Tibial nerve (tissue), 4 donors: ENCODE results near the gene SLC7A9. TPM values are rescaled to one million over a fixed set of nuclear protein-coding genes. Genes with fewer than 3 reads are reported as not detected.
"Not testable (repeated sequence)": the region's sequence is repeated elsewhere in the genome, so short reads cannot be mapped to it uniquely, and the experiment has no call there.

ENCODE experiments used
- DNase-seq, 2 donors: peaks; one replicate each; pipeline ENCODE4 v3.0.0-alpha.2; 2019; ENCODE audit warnings: low spot score in 2 of 2
- H3K27ac ChIP-seq, 4 donors: fragments of 200-600 bp; sonication (generic) in 3 of 4; one replicate each; pipeline ENCODE4 v1.5.1; 2017 to 2019; ENCODE audit warnings: mild to moderate bottlenecking in 1 of 4
- H3K27me3 ChIP-seq, 2 donors: fragments of 200-600 bp; sonication (generic) in 1 of 2; one replicate each; pipeline versions ENCODE4 v1.5.1 to v1.6.0; 2017 to 2019
- H3K36me3 ChIP-seq, 3 donors: fragments of 200-600 bp; sonication (generic); one replicate each; pipeline ENCODE4 v1.5.1; 2018 to 2019
- H3K4me1 ChIP-seq, 4 donors: fragments of 200-600 bp; sonication (generic) in 3 of 4; one replicate each; pipeline ENCODE4 v1.5.1; 2017 to 2019
- H3K4me3 ChIP-seq, 4 donors: fragments of 200-600 bp; sonication (generic) in 3 of 4; one replicate each; pipeline ENCODE4 v1.5.1; 2017 to 2019; ENCODE audit warnings: mild to moderate bottlenecking in 1 of 4, moderate library complexity in 1 of 4
- H3K9me3 ChIP-seq, 4 donors: fragments of 200-600 bp; sonication (generic) in 3 of 4; one replicate each; pipeline ENCODE4 v1.5.1; 2017 to 2019
- EP300 ChIP-seq, 2 donors: sonication (generic); formaldehyde crosslinking; IDR thresholded peaks; one replicate each; pipeline ENCODE4 v1.6.1; 2017; ENCODE audit warnings: antibody characterized with exemption in 2 of 2, mild to moderate bottlenecking in 1 of 2
- POLR2A ChIP-seq, 2 donors: fragments of 450-650 bp; IDR thresholded peaks; one replicate each; pipeline ENCODE4 v1.6.1; 2017; ENCODE audit warnings: antibody characterized with exemption in 2 of 2, mild to moderate bottlenecking in 2 of 2, moderate library complexity in 2 of 2
- WGBS, 2 donors: methylation state at CpG; one replicate each; pipeline ENCODE4 v1.1.5; 2018; 5-methylcytosine and 5-hydroxymethylcytosine counted together
- total RNA-seq, 4 donors: library from RNA; depleted of rRNA; stranded (reverse); fragments of >200 nt; gene quantifications; one replicate each; pipeline ENCODE4 v1.1.0, GENCODE V29; 2016
- TF ChIP-seq, protein P1 (sequence below), 5 experiments: fragments of 200-600 bp in 3 of 5; fragments of 450-650 bp in 2 of 5; sonication (generic) in 3 of 5; IDR thresholded peaks; one replicate each; pipeline ENCODE4 v1.5.1; 2016 to 2019; ENCODE audit warnings: antibody characterized with exemption in 5 of 5, mild to moderate bottlenecking in 3 of 5, moderate library complexity in 2 of 5

SLC7A9 gene
- total RNA-seq, 4 donors from 2014 or later = 1.6 TPM; not detected in 3

- 94 to 98% methylated on average over 3 of the region's 3 CpGs for WGBS, 2 donors
- Histone ChIP-seq H3K4me1 (no peaks in the 10 kb centered on the region), H3K4me3 (no peak overlapping the region), H3K27ac (no peak overlapping the region), H3K9me3 (no peaks in the 10 kb centered on the region), H3K27me3 (no peaks in the 10 kb centered on the region), H3K36me3 (peaks cover 0 to 53% (median 0%) of the 10 kb centered on the region in 3 donors)
- TF ChIP-seq POLR2A (IDR thresholded peaks at IDR 0.05) (no peak), EP300 (IDR thresholded peaks at IDR 0.05) (no peak)
- TF ChIP-seq, protein P1, sequence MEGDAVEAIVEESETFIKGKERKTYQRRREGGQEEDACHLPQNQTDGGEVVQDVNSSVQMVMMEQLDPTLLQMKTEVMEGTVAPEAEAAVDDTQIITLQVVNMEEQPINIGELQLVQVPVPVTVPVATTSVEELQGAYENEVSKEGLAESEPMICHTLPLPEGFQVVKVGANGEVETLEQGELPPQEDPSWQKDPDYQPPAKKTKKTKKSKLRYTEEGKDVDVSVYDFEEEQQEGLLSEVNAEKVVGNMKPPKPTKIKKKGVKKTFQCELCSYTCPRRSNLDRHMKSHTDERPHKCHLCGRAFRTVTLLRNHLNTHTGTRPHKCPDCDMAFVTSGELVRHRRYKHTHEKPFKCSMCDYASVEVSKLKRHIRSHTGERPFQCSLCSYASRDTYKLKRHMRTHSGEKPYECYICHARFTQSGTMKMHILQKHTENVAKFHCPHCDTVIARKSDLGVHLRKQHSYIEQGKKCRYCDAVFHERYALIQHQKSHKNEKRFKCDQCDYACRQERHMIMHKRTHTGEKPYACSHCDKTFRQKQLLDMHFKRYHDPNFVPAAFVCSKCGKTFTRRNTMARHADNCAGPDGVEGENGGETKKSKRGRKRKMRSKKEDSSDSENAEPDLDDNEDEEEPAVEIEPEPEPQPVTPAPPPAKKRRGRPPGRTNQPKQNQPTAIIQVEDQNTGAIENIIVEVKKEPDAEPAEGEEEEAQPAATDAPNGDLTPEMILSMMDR (IDR thresholded peaks at IDR 0.05) = no peak
- DNase-seq = no peak
Observed at GRCh38 chr19:32861596-32861995, 8.0 kb downstream of the SLC7A9 start.

GRCh38 chr19:32859591-32859990 is 10.0 kb downstream of the SLC7A9 start:
- Histone ChIP-seq H3K9me3 (no peaks in the 10 kb centered on the region), H3K27ac (no peak overlapping the region), H3K36me3 (peaks cover 0 to 70% (median 0%) of the 10 kb centered on the region in 3 donors), H3K4me3 (no peak overlapping the region), H3K4me1 (no peaks in the 10 kb centered on the region), H3K27me3 (no peaks in the 10 kb centered on the region)
- 94 to 95% methylated on average over 19 of the region's 19 CpGs for WGBS, 2 donors
- TF ChIP-seq, protein P1 (IDR thresholded peaks at IDR 0.05) = no peak
- no peak for TF ChIP-seq EP300 (IDR thresholded peaks at IDR 0.05)
- no peak for TF ChIP-seq POLR2A (IDR thresholded peaks at IDR 0.05)
- DNase-seq = no peak

DNA sequence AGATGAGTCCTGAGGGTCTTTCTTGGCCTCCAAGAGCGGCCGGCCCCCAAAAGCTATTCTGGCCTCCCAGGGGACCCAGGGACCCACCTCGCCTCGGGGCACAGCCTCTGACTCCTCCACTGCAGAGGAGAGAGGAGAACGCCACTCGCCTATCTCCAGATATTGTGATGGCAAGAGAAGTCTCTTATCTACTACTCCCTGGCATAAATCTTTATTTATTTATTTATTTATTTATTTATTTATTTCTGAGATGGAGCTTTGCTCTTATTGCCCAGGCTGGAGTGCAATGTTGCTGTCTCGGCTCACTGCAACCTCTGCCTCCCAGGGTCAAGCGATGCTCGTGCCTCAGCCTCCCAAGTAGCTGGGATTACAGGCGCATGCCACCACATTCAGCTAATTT is 11.0 kb downstream of the SLC7A9 start:
- H3K27me3 ChIP-seq = no peaks in the 10 kb centered on the region

GRCh38 chr19:32858155-32858554 is 11.4 kb downstream of the SLC7A9 start:
- Histone ChIP-seq H3K9me3 (no peaks in the 10 kb centered on the region), H3K36me3 (peaks cover 0 to 59% (median 0%) of the 10 kb centered on the region in 3 donors), H3K4me1 (no peaks in the 10 kb centered on the region), H3K27me3 (no peaks in the 10 kb centered on the region), H3K4me3 (no peak overlapping the region), H3K27ac (no peak overlapping the region)
- WGBS, 2 donors = 87 to 89% methylated on average over 13 of the region's 13 CpGs
- TF ChIP-seq EP300 (IDR thresholded peaks at IDR 0.05) = no peak
- TF ChIP-seq POLR2A (IDR thresholded peaks at IDR 0.05) = no peak
- TF ChIP-seq, protein P1 (IDR thresholded peaks at IDR 0.05) = no peak
- no peak for DNase-seq

More for the DNA sequence above, 11.0 kb downstream of the SLC7A9 start:
- H3K36me3 ChIP-seq = peaks cover 0 to 63% (median 0%) of the 10 kb centered on the region in 3 donors
- DNase-seq = no peak
- H3K4me3 ChIP-seq = no peak overlapping the region
- H3K27ac ChIP-seq = no peak overlapping the region
- no peaks in the 10 kb centered on the region for H3K4me1 ChIP-seq
- 85 to 95% methylated on average over 10 of the region's 10 CpGs for WGBS, 2 donors
- H3K9me3 ChIP-seq = no peaks in the 10 kb centered on the region
- TF ChIP-seq EP300 (IDR thresholded peaks at IDR 0.05) (no peak), POLR2A (IDR thresholded peaks at IDR 0.05) (no peak)
- TF ChIP-seq, protein P1 (IDR thresholded peaks at IDR 0.05) = no peak

DNA sequence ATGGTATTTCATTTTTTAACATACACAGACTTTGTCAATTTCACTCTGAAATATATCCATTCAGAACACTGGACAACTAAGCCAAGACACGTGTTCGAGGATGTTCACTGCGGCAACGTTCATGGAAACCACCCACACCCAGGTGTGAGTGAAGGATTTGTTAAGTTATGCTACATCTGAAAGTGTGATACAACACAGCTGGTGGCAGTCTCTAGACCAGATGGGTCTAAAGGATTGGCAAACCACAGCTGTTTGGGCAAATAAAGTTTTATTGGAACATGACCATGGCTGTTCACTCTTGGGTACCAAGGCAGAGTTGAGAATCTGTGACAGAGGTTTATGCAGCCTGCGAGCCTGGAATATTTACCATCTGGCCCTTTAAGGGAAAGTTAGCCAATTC is 12.0 kb downstream of the SLC7A9 start:
- DNase-seq = no peak
- H3K27ac ChIP-seq = no peak overlapping the region
- H3K4me3 ChIP-seq = no peak overlapping the region
- no peak for TF ChIP-seq POLR2A (IDR thresholded peaks at IDR 0.05)
- TF ChIP-seq, protein P1 (IDR thresholded peaks at IDR 0.05) = no peak
- no peak for TF ChIP-seq EP300 (IDR thresholded peaks at IDR 0.05)
- H3K36me3 ChIP-seq = peaks cover 0 to 53% (median 0%) of the 10 kb centered on the region in 3 donors
- H3K4me1 ChIP-seq = no peaks in the 10 kb centered on the region
- H3K9me3 ChIP-seq = no peaks in the 10 kb centered on the region
- 90 to 93% methylated on average over 5 of the region's 5 CpGs for WGBS, 2 donors
- H3K27me3 ChIP-seq = no peaks in the 10 kb centered on the region

DNA sequence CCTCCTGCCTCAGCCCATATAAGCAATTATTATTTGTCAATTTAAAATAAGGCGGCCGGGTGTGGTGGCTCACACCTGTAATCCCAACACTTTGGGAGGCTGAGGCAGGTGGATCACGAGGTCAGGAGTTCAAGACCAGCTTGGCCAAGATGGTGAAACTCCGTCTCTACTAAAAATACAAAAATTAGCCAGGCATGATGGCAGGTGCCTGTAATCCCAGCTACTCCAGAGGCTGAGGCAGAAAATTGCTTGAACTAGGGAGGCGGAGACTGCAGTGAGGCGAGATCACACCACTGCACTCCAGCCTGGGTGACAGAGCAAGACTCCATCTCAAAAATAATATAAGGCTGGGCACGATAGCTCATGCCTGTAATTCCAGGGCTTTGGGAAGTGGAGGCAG is 12.7 kb downstream of the SLC7A9 start:
- H3K9me3 ChIP-seq, H3K4me1 ChIP-seq, H3K4me3 ChIP-seq, DNase-seq, H3K27ac ChIP-seq, H3K27me3 ChIP-seq: not testable (repeated sequence)
- 91 to 96% methylated on average over 7 of the region's 7 CpGs for WGBS, 2 donors
- peaks cover 0 to 45% (median 0%) of the 10 kb centered on the region in 3 donors for H3K36me3 ChIP-seq
